H1 (cell line): ENCODE measurements around the gene NAA60. TPM values are rescaled to one million over a fixed set of nuclear protein-coding genes. Genes with fewer than 3 reads are reported as not detected.

Source experiments
- microRNA-seq, 2 experiments: library from miRNA; unstranded; fragments of <30 nt; microRNA quantifications; one replicate each; pipeline versions ENCODE4 to v1.2.0, GENCODE V29; 2016 to 2020; ENCODE audit warnings: borderline microRNAs expressed in 2 of 2, borderline number of aligned reads in 2 of 2, borderline replicate concordance in 1 of 2
- polyA plus RNA-seq, 7 experiments: library from polyadenylated mRNA; depleted of rRNA in 3 of 7; stranded (reverse) in 5 of 7; unstranded in 2 of 7; fragments of >200 nt in 5 of 7; fragments of 200-250 nt in 2 of 7; gene quantifications; 1 replicate in 5 of 7; 2 replicates in 1 of 7; 4 replicates in 1 of 7; pipeline versions ENCODE4 v1.2.1 to v1.2.3, GENCODE V29; 2011 to 2013; ENCODE audit warnings: missing spikeins in 2 of 7, mixed read lengths in 2 of 7
- small RNA-seq: library from polyadenylated mRNA; stranded (forward); fragments of <200 nt; extraction: miRNeasy Mini kit (QIAGEN cat#:217004); gene quantifications from one replicate; pipeline ENCODE3, GENCODE V24; 2013; ENCODE audit not compliant: insufficient read depth
- total RNA-seq: library from RNA; stranded (reverse); fragmentation: NEBNext Ultra II Directional; extraction: Animal tissue kit (Norgen Biotek cat#: 25700); gene quantifications from 2 replicates; pipeline ENCODE4 v1.2.1, GENCODE V29; 2021

NAA60 gene
- total and polyA plus RNA-seq, 2 of the 8 experiments (the other 6 are each of a cell fraction or from before 2014, with no cell fraction given), result 34.1 to 47.6 TPM

Small RNAs within 50 kb of the gene (microRNA-seq; reads per million reads assigned to microRNA genes)
- gene MIR6126, result 0 reads per million in 2 experiments

Small RNAs within 50 kb of the gene (small RNA-seq; reads per million reads assigned to genes)
- gene MIR6126, result not detected

Other genes starting within 250 kb of the NAA60 start
- 7.5 and 9.9 TPM in 2 replicates for gene ZNF200, start 208.5 kb upstream of the NAA60 start, total RNA-seq
- 2.7 and 3.0 TPM in 2 replicates for gene ZNF200, start 208.5 kb upstream of the NAA60 start, polyA plus RNA-seq (2011; rRNA removed)
- gene MEFV, start 187.0 kb upstream of the NAA60 start, total RNA-seq, result not detected in 2 replicates
- gene MEFV, start 187.0 kb upstream of the NAA60 start, polyA plus RNA-seq (2011; rRNA removed), result 0.02 and 0.03 TPM in 2 replicates
- 26.7 and 27.8 TPM in 2 replicates for gene ZNF263, start 160.2 kb upstream of the NAA60 start, total RNA-seq
- gene ZNF263, start 160.2 kb upstream of the NAA60 start, polyA plus RNA-seq (2011; rRNA removed), result 9.2 and 20.7 TPM in 2 replicates
- gene TIGD7, start 138.2 kb upstream of the NAA60 start, total RNA-seq, result 7.0 and 8.9 TPM in 2 replicates
- gene TIGD7, start 138.2 kb upstream of the NAA60 start, polyA plus RNA-seq (2011; rRNA removed), result 2.8 and 3.0 TPM in 2 replicates
- gene ZNF75A, start 138.2 kb upstream of the NAA60 start, total RNA-seq, result 27.3 and 30.0 TPM in 2 replicates
- gene ZNF75A, start 138.2 kb upstream of the NAA60 start, polyA plus RNA-seq (2011; rRNA removed), result 5.2 and 9.3 TPM in 2 replicates
- gene OR2C1, start 87.8 kb upstream of the NAA60 start, total RNA-seq, result not detected in 2 replicates
- gene OR2C1, start 87.8 kb upstream of the NAA60 start, polyA plus RNA-seq (2011; rRNA removed), result not detected in 2 replicates
- gene ZSCAN32, start 42.7 kb upstream of the NAA60 start, total RNA-seq, result 22.0 and 22.6 TPM in 2 replicates
- 9.6 and 13.4 TPM in 2 replicates for gene ZSCAN32, start 42.7 kb upstream of the NAA60 start, polyA plus RNA-seq (2011; rRNA removed)
- gene ZNF174, start 42.5 kb upstream of the NAA60 start, total RNA-seq, result 12.2 and 12.7 TPM in 2 replicates
- 9.1 and 10.9 TPM in 2 replicates for gene ZNF174, start 42.5 kb upstream of the NAA60 start, polyA plus RNA-seq (2011; rRNA removed)
- 2.3 and 2.6 TPM in 2 replicates for gene ZNF597, start 176 bp upstream of the NAA60 start, total RNA-seq
- 0.63 and 0.68 TPM in 2 replicates for gene ZNF597, start 176 bp upstream of the NAA60 start, polyA plus RNA-seq (2011; rRNA removed)
- not detected in 2 replicates for gene C16orf90, start 51.8 kb downstream of the NAA60 start, total RNA-seq
- gene C16orf90, start 51.8 kb downstream of the NAA60 start, polyA plus RNA-seq (2011; rRNA removed), result not detected in 2 replicates
- gene CLUAP1, start 57.3 kb downstream of the NAA60 start, total RNA-seq, result 11.5 and 15.1 TPM in 2 replicates
- 4.0 and 4.8 TPM in 2 replicates for gene CLUAP1, start 57.3 kb downstream of the NAA60 start, polyA plus RNA-seq (2011; rRNA removed)
- 0.20 and 0.21 TPM in 2 replicates for gene NLRC3, start 133.7 kb downstream of the NAA60 start, total RNA-seq
- gene NLRC3, start 133.7 kb downstream of the NAA60 start, polyA plus RNA-seq (2011; rRNA removed), result 0.18 and 0.25 TPM in 2 replicates
- gene SLX4, start 167.9 kb downstream of the NAA60 start, total RNA-seq, result 10.9 and 11.4 TPM in 2 replicates
- gene SLX4, start 167.9 kb downstream of the NAA60 start, polyA plus RNA-seq (2011; rRNA removed), result 4.4 and 6.1 TPM in 2 replicates
- 11.5 and 12.3 TPM in 2 replicates for gene DNASE1, start 211.0 kb downstream of the NAA60 start, total RNA-seq
- 16.7 and 27.7 TPM in 2 replicates for gene DNASE1, start 211.0 kb downstream of the NAA60 start, polyA plus RNA-seq (2011; rRNA removed)